ENCODE results near the gene DGKG.
A peak's percentile ranks its signal among the peaks of the same experiment; 100 is the strongest.

The DGKG gene

DNA sequence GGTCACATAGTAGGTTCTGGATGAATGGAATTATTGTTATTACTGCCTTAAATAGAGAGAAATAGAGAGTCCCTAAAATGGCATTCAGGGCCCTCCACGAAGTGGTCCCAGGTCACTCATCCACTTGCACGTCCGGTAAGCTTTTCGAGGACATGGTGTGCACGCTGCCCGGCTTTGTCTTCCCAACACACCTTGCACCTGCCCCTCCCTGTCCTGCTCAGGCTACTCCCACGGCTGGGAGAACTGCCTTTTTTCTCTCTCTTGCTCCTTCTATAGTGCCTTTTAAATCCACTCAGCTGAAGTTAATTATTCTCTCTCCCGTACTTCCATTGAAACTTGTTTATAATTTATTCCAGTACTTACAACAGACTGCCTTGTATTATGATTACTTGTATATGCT lies 5.6 kb upstream of the DGKG start:
- DNase-seq (ENCODE audit: low read depth) = no peak

DNA sequence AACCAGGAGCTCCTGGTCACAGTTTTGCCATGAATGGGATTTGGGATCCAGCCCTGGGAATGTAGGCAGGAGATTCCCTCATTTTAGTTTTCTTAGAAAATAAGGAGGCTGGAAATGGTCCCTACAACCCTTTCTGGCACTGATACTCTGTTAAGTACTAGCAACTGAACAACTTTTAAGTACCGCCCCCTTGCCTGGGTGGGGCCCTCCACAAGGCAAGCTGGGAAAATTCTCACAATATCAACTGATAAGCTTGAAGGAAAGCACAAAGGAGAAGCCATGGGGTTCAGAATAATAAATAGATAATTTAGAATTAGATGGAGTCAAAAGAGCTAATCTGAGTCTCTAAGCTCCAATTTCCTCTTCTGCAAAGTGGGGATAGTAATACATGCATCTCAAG lies 4.2 kb upstream of the DGKG start:
- no peak for DNase-seq (ENCODE audit: low read depth)

DNA sequence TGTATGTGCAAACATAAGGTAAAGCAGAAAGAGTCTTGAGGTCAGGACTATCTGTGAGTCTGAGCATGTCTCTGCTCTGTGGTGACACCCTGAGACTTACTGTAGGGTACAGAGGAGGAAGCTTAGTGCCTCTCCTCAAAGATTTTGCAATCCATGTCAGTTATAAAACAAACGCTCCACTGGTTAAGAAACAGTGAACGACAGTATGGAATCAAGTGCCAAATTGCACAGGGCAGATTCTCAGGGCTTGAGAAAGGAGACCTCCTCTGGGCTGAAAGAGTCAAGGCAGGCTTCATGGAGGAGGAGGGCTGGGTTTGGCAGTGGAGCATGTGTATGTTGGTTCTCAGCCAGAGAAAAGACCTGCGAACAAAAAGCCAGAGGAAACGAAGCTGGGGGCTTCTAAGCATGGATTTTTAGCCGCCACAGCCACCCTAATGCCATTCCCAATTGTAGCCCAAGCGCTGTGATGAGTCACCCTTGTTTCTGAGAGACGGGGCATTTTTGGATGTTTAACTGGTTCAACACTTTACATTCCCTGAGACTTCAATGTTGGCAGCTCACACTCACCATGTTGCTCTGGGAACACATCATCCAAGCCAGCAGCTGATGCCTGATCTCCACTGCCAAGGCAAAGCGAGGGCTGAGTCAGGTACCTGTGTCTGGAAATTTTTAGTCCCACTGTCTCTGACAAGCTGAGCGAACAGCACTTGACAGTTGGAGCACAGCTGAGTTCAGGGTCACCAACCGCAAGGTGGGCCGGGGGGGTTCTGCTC lies 3.4 kb upstream of the DGKG start:
- peak; percentile 10 for DNase-seq (ENCODE audit: low read depth)

DNA sequence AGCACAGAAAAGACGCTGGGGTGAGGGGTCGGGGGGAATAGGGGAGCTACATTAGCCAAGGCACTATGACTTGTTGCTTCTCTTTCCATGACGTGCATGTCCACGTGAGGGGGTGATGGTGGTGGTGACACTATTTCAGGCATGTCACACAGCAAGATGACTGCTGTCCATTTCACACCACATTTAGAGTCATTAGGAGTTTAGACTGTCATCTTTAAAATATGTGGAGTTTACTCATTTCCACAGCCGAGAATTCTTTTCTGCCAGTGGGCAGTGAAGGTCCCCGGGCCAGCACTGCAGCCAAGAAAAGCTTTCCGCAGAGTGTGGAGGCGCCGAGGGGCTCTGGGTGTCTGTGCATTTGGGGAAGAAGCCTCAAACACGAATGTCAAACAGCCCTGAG lies 954 bp upstream of the DGKG start:
- DNase-seq (ENCODE audit: low read depth) = no peak

DNA sequence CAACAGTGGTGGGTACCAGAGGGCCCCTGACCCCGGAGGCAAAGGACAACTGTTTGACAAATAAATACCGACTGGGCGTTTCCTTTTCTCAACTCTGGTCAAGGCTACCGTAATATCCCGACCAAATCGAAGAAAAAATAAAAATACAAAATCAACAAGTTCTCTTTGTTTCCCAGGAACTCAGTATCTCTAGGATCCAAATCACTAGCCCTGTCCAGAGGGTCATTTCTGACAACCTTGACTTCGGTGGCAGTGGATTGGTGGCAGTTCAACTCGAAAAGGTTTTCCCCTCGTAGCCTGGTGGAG lies 456 bp upstream of the DGKG start:
- DNase-seq (ENCODE audit: low read depth) = no peak

DNA sequence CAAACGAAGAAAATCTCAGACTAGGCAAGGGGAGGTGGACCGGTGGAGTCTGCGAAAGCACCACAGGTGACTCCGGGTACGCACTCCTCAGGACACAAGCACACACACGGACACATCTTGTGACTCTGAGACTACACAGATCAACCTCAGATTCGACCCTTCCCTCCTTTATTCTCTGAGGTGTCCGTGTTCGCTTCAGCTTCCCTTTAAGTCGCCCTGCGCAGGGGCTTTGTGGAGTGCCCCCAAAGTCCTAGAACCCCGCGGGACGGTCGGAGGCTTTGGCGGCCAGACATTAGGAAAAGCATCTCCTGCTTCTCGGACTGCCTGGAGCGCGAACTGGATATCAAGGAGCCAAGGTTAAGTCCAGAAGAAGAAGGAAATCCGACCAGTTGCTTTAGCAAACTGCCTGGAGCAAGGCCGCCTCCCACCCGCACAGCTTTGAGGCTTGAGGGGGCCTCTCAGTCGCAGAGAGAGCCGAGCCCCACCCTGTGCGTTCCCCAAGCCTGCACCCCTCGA lies 730 bp downstream of the DGKG start:
- DNase-seq (ENCODE audit: low read depth) = no peak

DNA sequence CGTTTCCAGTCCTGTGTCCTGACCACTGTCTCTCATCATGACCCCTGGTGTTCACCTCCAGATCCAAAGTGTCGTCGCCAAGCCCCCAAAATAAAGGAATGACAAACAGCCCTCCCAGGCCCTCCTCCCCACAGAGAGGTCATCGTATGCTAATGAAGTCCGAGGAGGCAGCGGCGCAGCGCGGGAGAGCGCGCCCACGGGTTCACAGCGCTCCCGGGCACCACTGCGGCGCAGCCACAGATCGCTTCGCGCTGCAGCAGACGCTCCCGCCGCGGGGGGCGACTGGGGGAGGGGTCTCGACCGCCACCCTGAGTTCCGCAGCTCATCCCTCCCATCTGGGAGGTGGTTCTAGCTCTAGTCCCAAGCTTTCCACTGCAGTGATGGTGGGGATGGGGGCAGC lies 1.3 kb downstream of the DGKG start:
- no peak for DNase-seq (ENCODE audit: low read depth)

DNA sequence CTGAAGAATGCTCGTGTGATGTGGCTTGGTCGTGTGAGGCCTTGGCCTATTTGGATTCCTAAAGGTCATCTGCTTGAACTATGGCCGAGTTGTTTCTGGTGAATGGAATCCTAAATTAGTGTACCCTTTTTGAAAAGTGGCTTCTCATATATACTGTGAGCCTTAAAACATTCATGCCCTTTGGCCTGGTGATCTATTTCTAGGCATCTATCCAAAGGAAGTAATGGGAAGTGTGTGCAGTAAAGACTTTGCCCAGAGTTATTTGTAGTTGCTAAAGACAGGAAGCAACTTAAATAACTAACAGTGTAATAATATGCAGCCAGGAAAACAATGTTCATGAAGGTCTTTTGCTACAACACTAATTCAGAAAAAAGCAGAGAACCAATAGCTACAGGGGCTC lies 3.0 kb downstream of the DGKG start:
- no peak for DNase-seq (ENCODE audit: low read depth)

DNA sequence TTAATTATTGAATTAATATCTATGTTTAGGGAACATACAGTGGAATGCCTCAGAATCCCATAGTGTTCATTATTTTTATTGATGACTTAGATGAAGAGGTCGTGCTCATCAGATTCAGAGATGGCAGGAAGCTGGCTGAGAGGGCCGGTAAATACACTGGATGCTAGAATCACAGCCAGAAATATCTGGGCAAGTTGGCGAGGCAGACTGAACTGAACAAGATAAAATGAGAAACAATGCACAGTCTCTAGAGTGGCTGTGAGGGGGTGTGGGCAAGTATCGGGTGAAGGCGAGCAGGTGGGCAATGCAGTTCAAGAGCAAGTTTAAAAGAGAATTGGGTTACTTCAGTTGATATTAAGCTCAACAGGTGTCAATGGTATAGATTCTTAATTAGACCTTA lies 5.9 kb downstream of the DGKG start:
- no peak for DNase-seq (ENCODE audit: low read depth)

DNA sequence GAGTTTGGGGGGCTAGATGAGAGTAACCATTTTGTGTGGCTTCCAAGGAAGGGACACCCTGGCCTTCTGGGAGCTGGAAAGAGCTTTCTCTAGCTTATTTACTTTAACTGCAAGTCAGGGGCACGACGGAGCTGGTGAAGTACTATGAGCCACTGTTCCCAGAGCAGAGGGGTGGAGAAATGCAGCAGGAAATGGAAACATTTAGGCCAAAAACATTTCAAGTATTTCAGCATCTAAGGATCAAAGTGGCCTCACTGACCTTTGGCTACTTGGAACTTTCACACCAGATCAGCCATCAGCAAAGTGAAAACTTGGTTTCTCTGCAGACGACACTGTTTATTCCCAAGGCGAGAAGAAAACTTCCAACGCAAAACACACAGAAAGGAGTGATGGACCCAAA lies 7.9 kb downstream of the DGKG start:
- no peak for DNase-seq (ENCODE audit: low read depth)

DNA sequence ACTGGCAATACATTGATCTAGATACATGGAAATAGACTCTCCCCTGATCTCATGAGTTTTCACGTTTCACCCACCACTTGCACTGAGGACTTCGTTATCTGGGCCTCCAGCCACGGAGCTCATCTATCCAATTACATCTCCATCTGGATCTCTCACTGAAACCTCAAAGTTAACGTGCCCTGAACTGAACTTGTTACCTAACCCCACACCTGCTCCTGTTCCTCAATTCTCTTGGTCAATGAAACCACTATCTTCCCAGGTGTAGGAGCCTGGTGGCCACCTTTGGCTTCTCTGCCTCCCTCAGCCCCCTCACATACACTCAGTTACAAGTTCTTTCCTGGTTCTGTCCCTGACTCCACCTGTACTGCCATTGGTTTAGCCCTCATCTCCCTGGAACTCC lies 9.7 kb downstream of the DGKG start:
- no peak for DNase-seq (ENCODE audit: low read depth)

DNA sequence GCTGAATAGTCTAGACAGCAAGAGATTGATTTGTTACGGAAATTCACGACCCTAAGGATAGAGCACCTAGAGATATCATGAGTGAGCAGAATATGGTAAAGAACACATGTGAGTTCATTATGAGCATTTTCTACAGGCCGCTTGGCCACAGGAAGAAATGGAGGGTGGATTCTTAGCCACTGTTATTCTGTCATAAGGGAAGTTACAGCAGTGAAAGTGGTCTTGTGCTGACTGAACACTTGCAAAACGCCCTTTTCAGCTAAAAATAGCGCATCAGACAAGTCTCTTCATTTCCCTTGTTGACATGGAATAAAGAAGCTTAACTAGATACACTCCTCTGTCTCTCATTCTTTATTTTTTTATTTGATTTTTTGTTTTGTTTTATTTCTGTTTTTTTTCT lies 19.8 kb downstream of the DGKG start:
- DNase-seq (ENCODE audit: low read depth) = no peak

DNA sequence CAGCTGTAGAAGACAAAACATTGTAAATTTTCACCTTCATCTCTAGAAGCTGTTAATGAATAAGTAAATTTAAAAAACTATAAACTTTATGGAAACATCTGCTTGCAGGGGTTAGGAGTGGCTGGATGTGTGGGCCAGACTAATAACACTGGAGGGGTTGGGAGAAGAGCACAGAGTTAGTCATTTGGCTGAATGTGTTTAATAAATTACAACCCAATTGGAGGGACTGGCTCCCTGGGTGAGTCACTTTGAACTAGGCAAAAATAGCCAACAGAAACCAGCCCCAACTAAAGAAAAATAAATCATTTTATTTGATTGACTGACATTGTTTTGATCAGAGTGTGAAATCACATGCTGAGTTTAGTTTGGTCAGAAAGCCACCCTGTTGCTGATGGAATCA lies 21.8 kb downstream of the DGKG start:
- no peak for DNase-seq (ENCODE audit: low read depth)

DNA sequence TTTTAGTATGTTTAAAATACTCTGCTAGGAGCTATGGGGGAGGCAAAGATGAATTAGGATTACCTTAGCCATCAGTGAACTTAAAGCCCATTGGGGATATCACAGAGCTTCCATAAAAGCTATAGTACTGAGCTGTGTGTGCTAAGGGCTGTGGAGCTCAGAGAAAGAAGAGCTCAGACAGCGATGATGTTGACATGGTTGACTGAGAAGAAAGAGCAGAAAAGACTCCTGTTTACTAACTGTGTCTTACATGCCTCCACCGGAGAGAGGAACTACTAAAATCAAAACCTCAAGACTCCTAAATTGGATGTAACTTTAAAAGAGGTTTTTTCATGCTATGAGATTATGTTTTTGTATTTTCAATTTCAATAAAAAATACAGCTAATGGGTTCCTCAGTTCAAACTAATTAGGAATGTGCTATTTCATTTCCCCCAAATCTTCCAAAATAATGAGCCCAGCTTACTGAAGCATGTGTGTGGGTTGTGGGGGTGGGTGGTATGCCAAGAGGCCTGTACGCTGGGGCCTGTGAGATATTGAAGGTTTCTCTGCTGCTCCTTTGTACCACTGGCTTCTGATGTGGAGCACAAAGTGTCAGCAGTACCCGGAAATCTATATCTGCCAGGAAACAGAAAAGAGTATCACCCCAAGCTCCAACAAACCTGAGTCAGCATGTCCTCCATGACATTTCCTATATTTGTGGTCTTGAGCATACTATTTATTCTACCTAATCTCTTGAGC lies 22.7 kb downstream of the DGKG start:
- no peak for DNase-seq (ENCODE audit: low read depth)

DNA sequence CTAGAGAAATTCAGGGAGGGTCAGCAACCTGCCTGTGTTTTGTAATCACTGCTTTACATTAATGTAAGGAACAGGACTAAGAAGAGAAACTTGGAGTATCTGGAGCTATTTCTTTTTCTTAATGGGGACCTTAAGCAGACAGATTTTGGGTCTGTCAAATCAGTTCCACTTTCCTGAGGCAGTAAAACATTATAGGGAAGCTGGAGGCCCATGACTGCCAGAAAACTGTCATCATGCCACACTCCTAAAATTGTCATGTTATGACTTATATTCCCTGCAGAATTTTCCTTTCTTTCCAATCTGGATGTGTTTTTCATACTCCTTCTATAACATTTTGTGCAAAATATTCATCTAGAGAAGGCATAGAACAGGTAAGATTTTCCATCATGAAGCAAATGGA lies 28.8 kb downstream of the DGKG start:
- DNase-seq (ENCODE audit: low read depth) = no peak

DNA sequence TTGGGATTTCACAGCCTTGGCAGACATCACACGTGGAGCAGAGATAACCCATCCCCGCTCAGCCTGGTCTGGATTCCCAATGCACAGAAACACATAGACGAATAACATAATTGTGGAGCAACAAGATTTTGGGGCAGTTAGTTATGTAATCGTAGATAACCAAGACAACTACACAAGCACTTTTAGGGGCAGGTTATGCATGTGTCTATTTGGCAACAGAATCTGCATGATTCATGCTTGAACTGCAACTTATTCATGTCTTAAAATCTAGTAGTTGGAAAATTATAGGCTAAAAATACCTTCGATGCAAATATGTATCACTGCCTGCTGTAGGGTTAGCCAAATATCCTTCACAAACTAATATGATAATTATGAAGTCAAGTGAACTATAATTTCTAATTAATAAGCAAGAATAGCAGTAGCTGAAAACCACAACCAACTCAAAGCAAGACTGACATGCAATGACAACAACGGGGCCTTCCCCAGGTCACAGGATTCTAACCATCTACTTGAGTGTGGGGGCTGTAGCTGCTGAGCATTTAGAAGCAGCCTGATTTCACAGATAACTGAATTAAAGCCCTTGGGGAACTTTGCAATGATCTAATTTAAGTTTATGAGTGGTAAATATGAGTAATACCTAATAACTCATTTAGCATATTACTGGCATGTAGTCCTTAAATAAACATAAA lies 31.1 kb downstream of the DGKG start:
- DNase-seq (ENCODE audit: low read depth) = no peak

DNA sequence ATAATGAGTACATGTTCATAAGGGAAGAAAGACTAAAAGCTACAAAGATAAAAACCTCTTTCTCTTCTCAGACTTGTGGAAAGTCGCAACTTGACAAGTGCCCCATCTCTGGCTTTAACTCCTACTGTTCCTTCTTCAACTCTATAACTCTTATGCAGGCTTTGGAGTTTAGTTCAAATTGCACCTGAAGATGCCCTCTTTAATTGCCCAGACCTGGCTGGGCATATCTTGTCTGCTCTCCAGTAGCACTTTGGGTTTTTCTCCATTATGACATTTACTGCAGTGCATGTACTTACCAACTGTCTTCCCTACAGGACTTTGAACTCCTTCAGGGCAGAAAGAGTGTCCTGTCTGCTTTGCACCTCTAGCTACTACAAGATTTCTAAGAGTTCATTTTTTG lies 32.4 kb downstream of the DGKG start:
- no peak for DNase-seq (ENCODE audit: low read depth)

DNA sequence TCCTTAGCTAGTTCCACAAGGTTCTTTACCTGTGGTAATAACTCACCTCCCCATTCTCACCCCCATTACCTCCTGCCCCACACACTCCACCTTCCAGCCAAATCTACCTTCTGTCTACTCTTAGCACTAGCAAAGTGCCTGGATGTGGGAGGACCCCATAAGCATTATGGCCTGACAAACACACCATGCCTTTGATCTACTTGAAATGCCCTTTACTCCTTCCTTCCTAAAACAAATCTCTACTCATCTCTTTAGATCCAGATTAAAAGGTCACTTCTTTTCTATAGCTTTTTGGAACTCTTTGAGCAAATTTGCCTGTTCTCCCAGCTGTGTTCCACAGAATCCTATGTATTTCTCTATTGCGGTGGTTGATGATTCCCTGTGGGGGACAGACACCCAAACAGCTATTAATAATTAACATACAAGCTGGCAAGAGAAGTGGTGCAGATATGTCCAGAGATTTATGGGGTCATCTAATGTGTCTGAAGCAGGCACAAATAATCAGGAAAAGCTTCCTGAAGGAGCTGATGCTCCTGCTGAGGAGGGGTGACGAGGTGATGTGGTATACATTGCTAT lies 34.0 kb downstream of the DGKG start:
- no peak for DNase-seq (ENCODE audit: low read depth)

DNA sequence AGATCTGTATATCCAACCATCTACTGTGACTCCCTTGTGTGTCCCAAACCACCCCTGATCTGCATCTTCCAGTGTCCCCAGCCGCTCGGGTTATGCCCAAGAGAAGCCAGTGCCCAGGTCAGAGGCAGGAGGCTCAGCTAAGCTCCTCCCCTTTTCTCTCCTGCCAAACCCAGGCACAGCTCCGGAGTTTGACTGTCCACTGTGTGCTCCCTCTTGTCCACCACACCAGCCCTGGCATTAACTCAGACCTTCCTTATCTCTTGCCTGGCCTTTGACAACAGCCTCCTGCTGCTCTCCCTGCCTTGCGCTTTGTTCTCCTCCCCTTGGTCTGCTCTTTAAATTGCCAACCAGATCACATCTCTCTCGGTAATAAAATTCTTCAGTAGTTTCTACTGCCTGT lies 39.3 kb downstream of the DGKG start:
- DNase-seq (ENCODE audit: low read depth) = no peak

DNA sequence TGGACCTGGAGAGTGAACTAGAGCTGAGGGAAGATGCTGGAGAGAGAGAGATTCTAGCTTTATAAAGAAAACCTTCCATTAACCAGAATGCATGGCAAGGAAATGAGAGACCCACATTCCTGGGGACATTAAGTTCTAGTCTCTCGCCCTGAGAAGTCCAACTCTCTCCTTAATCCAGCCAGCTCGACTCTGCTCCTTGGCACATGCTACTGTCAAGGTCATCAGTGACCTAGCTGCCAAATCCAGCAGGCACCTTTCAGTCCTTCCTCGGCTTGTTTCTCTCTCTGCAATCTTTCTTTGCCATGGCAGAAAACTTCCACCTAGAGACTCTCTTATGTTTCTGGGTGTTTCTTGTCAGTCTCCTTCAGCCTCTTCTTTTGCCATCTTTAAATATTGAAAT lies 40.3 kb downstream of the DGKG start:
- no peak for DNase-seq (ENCODE audit: low read depth)

DNA sequence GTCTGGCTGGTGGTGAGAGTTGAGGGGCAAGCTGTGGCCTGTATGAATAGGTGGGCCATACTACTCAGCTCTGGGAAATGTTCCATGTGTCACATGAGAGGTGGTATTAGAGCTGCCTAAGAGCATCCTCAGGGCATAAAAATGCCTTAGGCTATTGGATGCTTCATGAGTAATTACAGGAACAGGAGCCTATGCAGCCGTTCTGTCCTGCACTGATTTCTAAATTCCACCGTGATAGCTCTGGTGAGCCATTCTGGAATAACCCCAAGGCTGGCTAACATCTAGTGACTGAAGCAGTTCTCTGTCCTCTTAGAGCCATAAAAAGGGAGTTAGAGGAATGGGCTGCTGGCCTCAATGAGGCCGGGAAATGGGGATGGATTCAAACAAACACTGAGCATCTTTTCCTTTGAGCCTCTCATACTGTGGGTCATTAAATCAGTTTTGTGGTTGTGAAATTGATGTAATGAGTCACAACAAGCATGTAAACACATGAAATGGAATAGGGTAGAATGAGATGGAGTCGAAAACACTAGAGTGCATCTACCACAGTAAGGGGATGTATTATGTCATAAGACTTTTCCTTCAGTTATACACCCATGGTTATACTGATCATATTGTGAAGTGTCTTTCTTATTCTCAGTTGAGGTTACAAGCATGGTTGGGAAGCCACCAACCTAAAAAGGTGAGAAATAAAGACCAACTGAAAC lies 41.0 kb downstream of the DGKG start:
- no peak for DNase-seq (ENCODE audit: low read depth)

DNA sequence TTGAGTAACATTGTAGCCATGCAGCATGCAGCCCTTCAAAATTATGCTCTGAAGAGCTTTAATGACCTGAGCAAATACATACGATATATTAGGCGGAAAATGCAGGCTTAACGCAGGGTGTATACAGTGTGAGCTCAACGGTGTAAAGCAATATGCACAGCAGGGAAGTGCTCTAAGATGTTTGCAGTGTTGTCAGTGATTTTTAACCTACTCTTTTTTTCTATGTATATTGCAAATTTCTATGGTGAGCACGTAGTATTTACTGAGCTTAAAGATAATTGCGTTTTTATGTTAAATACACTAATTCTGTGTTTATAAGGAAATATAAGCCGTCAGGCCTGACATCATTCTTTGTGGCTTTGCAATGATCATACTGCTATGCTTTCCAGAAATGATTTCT lies 42.1 kb downstream of the DGKG start:
- no peak for DNase-seq (ENCODE audit: low read depth)

Measured in fibroblast of the conjunctiva (primary cell).